ENCODE results near the gene TLR9. TPM values are rescaled to one million over a fixed set of nuclear protein-coding genes. Genes with fewer than 3 reads are reported as not detected.

TLR9 gene
- total RNA-seq, 1 experiment from 2014 or later = not detected

DNA sequence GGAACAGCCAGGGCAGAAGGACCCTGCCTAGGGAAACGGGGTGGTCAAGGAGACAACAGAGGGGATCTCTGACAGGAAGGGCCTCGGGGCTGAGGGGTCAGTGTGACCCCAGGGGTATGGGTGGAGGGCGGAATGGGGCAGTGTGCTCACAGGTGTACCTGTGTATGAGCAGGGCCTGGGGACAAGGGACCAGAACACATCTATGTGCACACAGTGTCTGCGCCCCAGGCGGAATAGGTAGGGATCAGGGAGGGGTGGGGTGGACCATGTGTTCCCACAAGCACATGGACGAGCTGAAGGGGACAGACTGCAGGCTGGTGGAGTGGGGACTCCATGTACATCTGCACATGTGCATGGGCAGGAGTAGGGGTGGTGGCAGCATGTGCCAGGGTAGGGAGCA lies 5.0 kb upstream of the TLR9 start:
- Mint-ChIP-seq H3K4me3 (no peak overlapping the region), H3K4me1 (peaks cover 4% of the 10 kb centered on the region; the same call in 1 of the 2 replicates), H3K27me3 (ENCODE audit: low read depth) (no peaks in the 10 kb centered on the region), H3K9me3 (no peaks in the 10 kb centered on the region), H3K27ac (no peak overlapping the region), H3K36me3 (peaks cover 13% of the 10 kb centered on the region)
- CTCF ChIA-PET = interaction anchor here (0.9 to 9.1 kb wide), 15 partner anchors 8 to 226 kb away, joined by 3 to 222 read pairs (median 7); partner anchors contain the start of genes TLR9, TWF2 and WDR82
- no peak for TF ChIP-seq FOXJ3 (CRISPR knock-in tag; IDR thresholded peaks at IDR 0.05; ENCODE audit: borderline replicate concordance)
- TF ChIP-seq NFE2L1 (CRISPR knock-in tag; IDR thresholded peaks at IDR 0.05) = no peak
- TF ChIP-seq IRF2 (CRISPR knock-in tag; IDR thresholded peaks at IDR 0.05; ENCODE audit: borderline replicate concordance, low read depth) = no peak
- TF ChIP-seq NR2C2 (CRISPR knock-in tag; IDR thresholded peaks at IDR 0.05) = no peak
- no peak for TF ChIP-seq ZNF512 (CRISPR knock-in tag; IDR thresholded peaks at IDR 0.05; ENCODE audit: borderline replicate concordance)
- TF ChIP-seq ZNF232 (CRISPR knock-in tag; IDR thresholded peaks at IDR 0.05) = no peak
- TF ChIP-seq, protein P1, sequence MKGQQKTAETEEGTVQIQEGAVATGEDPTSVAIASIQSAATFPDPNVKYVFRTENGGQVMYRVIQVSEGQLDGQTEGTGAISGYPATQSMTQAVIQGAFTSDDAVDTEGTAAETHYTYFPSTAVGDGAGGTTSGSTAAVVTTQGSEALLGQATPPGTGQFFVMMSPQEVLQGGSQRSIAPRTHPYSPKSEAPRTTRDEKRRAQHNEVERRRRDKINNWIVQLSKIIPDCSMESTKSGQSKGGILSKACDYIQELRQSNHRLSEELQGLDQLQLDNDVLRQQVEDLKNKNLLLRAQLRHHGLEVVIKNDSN (CRISPR knock-in tag; IDR thresholded peaks at IDR 0.05) = no peak
- no peak for TF ChIP-seq EMX1 (CRISPR knock-in tag; IDR thresholded peaks at IDR 0.05)
- TF ChIP-seq, protein P2, sequence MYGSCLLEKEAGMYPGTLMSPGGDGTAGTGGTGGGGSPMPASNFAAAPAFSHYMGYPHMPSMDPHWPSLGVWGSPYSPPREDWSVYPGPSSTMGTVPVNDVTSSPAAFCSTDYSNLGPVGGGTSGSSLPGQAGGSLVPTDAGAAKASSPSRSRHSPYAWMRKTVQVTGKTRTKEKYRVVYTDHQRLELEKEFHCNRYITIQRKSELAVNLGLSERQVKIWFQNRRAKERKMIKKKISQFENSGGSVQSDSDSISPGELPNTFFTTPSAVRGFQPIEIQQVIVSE (CRISPR knock-in tag; IDR thresholded peaks at IDR 0.05; ENCODE audit: borderline replicate concordance) = no peak
- TF ChIP-seq CREB1 (CRISPR knock-in tag; IDR thresholded peaks at IDR 0.05) = no peak
- TF ChIP-seq, protein P3, sequence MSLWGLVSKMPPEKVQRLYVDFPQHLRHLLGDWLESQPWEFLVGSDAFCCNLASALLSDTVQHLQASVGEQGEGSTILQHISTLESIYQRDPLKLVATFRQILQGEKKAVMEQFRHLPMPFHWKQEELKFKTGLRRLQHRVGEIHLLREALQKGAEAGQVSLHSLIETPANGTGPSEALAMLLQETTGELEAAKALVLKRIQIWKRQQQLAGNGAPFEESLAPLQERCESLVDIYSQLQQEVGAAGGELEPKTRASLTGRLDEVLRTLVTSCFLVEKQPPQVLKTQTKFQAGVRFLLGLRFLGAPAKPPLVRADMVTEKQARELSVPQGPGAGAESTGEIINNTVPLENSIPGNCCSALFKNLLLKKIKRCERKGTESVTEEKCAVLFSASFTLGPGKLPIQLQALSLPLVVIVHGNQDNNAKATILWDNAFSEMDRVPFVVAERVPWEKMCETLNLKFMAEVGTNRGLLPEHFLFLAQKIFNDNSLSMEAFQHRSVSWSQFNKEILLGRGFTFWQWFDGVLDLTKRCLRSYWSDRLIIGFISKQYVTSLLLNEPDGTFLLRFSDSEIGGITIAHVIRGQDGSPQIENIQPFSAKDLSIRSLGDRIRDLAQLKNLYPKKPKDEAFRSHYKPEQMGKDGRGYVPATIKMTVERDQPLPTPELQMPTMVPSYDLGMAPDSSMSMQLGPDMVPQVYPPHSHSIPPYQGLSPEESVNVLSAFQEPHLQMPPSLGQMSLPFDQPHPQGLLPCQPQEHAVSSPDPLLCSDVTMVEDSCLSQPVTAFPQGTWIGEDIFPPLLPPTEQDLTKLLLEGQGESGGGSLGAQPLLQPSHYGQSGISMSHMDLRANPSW (CRISPR knock-in tag; conservative IDR thresholded peaks at IDR 0.05; ENCODE audit: low read depth) = no peak
- POLR2A ChIA-PET = no interaction called here
- no peak for ATAC-seq
- no peak for DNase-seq (ENCODE audit: low spot score)

DNA sequence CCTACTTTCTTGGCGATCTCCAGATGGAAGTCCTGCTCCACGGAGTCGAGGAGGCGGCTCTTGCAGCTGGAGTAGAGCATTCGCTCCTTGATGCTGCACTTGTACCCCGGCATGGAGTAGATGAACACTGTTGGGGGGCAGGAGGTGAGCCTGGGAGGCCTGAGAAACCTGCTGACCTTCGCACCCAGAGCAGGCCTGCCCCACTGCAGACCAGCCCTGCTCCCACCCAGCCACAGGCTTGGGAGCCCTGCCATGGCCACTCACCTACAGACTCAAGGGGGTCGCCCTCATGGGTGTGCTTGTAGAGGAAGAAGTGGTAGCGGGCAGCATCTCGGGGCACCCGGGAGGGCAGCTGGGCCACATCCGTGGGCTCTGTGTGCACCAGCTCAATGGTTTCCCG lies 4.2 kb upstream of the TLR9 start:
- ATAC-seq (no peak), DNase-seq (ENCODE audit: low spot score) (no peak)
- H3K9me3 Mint-ChIP-seq = no peaks in the 10 kb centered on the region
- ChIA-PET POLR2A (no interaction called here), CTCF (interaction anchor here (0.6 to 1.6 kb wide), 3 partner anchors 9 to 118 kb away, joined by 3 to 4 read pairs (median 3); partner anchors contain the start of gene TWF2)
- no peak overlapping the region for H3K27ac Mint-ChIP-seq
- H3K4me1 Mint-ChIP-seq = peaks cover 3% of the 10 kb centered on the region; the same call in 1 of the 2 replicates
- H3K36me3 Mint-ChIP-seq = peaks cover 13% of the 10 kb centered on the region
- no peak overlapping the region for H3K4me3 Mint-ChIP-seq
- no peaks in the 10 kb centered on the region for H3K27me3 Mint-ChIP-seq (ENCODE audit: low read depth)
- TF ChIP-seq SMAD4 (CRISPR knock-in tag; IDR thresholded peaks at IDR 0.05) = no peak
- no peak for TF ChIP-seq NR1H2 (CRISPR knock-in tag; IDR thresholded peaks at IDR 0.05)
- TF ChIP-seq, protein P4, sequence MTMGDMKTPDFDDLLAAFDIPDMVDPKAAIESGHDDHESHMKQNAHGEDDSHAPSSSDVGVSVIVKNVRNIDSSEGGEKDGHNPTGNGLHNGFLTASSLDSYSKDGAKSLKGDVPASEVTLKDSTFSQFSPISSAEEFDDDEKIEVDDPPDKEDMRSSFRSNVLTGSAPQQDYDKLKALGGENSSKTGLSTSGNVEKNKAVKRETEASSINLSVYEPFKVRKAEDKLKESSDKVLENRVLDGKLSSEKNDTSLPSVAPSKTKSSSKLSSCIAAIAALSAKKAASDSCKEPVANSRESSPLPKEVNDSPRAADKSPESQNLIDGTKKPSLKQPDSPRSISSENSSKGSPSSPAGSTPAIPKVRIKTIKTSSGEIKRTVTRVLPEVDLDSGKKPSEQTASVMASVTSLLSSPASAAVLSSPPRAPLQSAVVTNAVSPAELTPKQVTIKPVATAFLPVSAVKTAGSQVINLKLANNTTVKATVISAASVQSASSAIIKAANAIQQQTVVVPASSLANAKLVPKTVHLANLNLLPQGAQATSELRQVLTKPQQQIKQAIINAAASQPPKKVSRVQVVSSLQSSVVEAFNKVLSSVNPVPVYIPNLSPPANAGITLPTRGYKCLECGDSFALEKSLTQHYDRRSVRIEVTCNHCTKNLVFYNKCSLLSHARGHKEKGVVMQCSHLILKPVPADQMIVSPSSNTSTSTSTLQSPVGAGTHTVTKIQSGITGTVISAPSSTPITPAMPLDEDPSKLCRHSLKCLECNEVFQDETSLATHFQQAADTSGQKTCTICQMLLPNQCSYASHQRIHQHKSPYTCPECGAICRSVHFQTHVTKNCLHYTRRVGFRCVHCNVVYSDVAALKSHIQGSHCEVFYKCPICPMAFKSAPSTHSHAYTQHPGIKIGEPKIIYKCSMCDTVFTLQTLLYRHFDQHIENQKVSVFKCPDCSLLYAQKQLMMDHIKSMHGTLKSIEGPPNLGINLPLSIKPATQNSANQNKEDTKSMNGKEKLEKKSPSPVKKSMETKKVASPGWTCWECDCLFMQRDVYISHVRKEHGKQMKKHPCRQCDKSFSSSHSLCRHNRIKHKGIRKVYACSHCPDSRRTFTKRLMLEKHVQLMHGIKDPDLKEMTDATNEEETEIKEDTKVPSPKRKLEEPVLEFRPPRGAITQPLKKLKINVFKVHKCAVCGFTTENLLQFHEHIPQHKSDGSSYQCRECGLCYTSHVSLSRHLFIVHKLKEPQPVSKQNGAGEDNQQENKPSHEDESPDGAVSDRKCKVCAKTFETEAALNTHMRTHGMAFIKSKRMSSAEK (CRISPR knock-in tag; IDR thresholded peaks at IDR 0.05; ENCODE audit: borderline replicate concordance) = no peak
- TF ChIP-seq, protein P5, sequence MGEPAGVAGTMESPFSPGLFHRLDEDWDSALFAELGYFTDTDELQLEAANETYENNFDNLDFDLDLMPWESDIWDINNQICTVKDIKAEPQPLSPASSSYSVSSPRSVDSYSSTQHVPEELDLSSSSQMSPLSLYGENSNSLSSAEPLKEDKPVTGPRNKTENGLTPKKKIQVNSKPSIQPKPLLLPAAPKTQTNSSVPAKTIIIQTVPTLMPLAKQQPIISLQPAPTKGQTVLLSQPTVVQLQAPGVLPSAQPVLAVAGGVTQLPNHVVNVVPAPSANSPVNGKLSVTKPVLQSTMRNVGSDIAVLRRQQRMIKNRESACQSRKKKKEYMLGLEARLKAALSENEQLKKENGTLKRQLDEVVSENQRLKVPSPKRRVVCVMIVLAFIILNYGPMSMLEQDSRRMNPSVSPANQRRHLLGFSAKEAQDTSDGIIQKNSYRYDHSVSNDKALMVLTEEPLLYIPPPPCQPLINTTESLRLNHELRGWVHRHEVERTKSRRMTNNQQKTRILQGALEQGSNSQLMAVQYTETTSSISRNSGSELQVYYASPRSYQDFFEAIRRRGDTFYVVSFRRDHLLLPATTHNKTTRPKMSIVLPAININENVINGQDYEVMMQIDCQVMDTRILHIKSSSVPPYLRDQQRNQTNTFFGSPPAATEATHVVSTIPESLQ (CRISPR knock-in tag; IDR thresholded peaks at IDR 0.05) = no peak
- no peak for TF ChIP-seq ZSCAN18 (CRISPR knock-in tag; IDR thresholded peaks at IDR 0.05)
- TF ChIP-seq TEAD1 (CRISPR knock-in tag; IDR thresholded peaks at IDR 0.05) = no peak
- TF ChIP-seq, protein P6, sequence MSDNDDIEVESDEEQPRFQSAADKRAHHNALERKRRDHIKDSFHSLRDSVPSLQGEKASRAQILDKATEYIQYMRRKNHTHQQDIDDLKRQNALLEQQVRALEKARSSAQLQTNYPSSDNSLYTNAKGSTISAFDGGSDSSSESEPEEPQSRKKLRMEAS (CRISPR knock-in tag; IDR thresholded peaks at IDR 0.05) = no peak
